HepG2 (cell line): Measurements from ENCODE around the gene TM2D3. TPM values are rescaled to one million over a fixed set of nuclear protein-coding genes. Genes with fewer than 3 reads are reported as not detected.

Experiments used
- AGO1 ChIP-seq: fragments of 200-400 bp; formaldehyde crosslinking; IDR thresholded peaks from 2 replicates; pipeline ENCODE4 v1.6.1; 2017; ENCODE audit warnings: mild to moderate bottlenecking, low read depth, low read length, moderate library complexity; ENCODE audit not compliant: poor library complexity, severe bottlenecking
- ARHGAP35 ChIP-seq: sonication (generic); formaldehyde crosslinking; IDR thresholded peaks from 2 replicates; pipeline ENCODE4 v1.9.0; 2022; ENCODE audit warnings: mild to moderate bottlenecking, inconsistent platforms, moderate library complexity, missing genetic modification reagents, borderline replicate concordance
- ATF7-NPFF ChIP-seq: sonication (generic); formaldehyde crosslinking; IDR thresholded peaks from 2 replicates; pipeline ENCODE4 v1.8.1; 2023; ENCODE audit warnings: mild to moderate bottlenecking, low read depth, missing genetic modification reagents, moderate library complexity
- CBX2 ChIP-seq, 2 experiments: fragments of 200-600 bp in 1 of 2; sonication (generic); formaldehyde crosslinking in 1 of 2; IDR thresholded peaks; 2 replicates each; pipeline versions ENCODE4 v1.7.0 to v1.8.1; 2018 to 2022; ENCODE audit warnings: low read depth in 2 of 2, low read length in 1 of 2, mild to moderate bottlenecking in 1 of 2, missing genetic modification reagents in 1 of 2
- CBX5 ChIP-seq: sonication (generic); formaldehyde crosslinking; IDR thresholded peaks from 2 replicates; pipeline ENCODE4 v1.4.0; 2020; ENCODE audit warnings: missing genetic modification reagents, borderline replicate concordance
- FOXK2 ChIP-seq: fragments of 450-650 bp; IDR thresholded peaks from 2 replicates; pipeline ENCODE4 v1.6.1; 2016
- GZF1 ChIP-seq: sonication (generic); formaldehyde crosslinking; IDR thresholded peaks from 2 replicates; pipeline ENCODE4 v1.5.1; 2020; ENCODE audit warnings: mild to moderate bottlenecking, missing genetic modification reagents
- IKZF5 ChIP-seq: IDR thresholded peaks from 2 replicates; pipeline ENCODE4 v1.6.1; 2018; ENCODE audit warnings: missing genetic modification reagents, mild to moderate bottlenecking, missing compliant biosample characterization
- KDM5A ChIP-seq: fragments of 200-600 bp; sonication (generic); IDR thresholded peaks from 2 replicates; pipeline ENCODE4 v1.7.0; 2018; ENCODE audit warnings: antibody characterized with exemption, mild to moderate bottlenecking, low read length, borderline replicate concordance
- LCORL ChIP-seq, 2 experiments: fragments of 450-650 bp in 1 of 2; sonication (generic) in 1 of 2; formaldehyde crosslinking in 1 of 2; IDR thresholded peaks; 2 replicates each; pipeline versions ENCODE4 v1.5.0 to v1.6.1; 2017 to 2020; ENCODE audit warnings: antibody characterized with exemption in 1 of 2, missing genetic modification reagents in 1 of 2
- MYPOP ChIP-seq: sonication (generic); formaldehyde crosslinking; IDR thresholded peaks from 2 replicates; pipeline ENCODE4 v1.8.1; 2023; ENCODE audit warnings: mild to moderate bottlenecking, moderate library complexity, missing genetic modification reagents
- NBN ChIP-seq: fragments of 450-650 bp; conservative IDR thresholded peaks from 2 replicates; pipeline ENCODE4 v1.6.1; 2017
- NFE2L1 ChIP-seq: sonication (generic); formaldehyde crosslinking; IDR thresholded peaks from 2 replicates; pipeline ENCODE4 v1.4.0; 2020; ENCODE audit warnings: missing genetic modification reagents, mild to moderate bottlenecking, borderline replicate concordance
- NKX3-1 ChIP-seq: sonication (generic); formaldehyde crosslinking; IDR thresholded peaks from 2 replicates; pipeline ENCODE4 v1.5.0; 2020; ENCODE audit warnings: missing genetic modification reagents
- PHB2 ChIP-seq: fragments of 450-650 bp; IDR thresholded peaks from 2 replicates; pipeline ENCODE4 v1.6.1; 2018; ENCODE audit not compliant: partially characterized antibody
- SIX1 ChIP-seq: sonication (generic); formaldehyde crosslinking; IDR thresholded peaks from 2 replicates; pipeline ENCODE4 v1.4.0; 2020; ENCODE audit warnings: missing genetic modification reagents, borderline replicate concordance
- TRAFD1 ChIP-seq: sonication (generic); formaldehyde crosslinking; IDR thresholded peaks from 2 replicates; pipeline ENCODE4 v1.5.1; 2020; ENCODE audit warnings: missing genetic modification reagents, mild to moderate bottlenecking, borderline replicate concordance
- U2AF1 ChIP-seq: fragments of 200-400 bp; formaldehyde crosslinking; optimal IDR thresholded peaks from 2 replicates; pipeline ENCODE3; 2017; ENCODE audit warnings: mild to moderate bottlenecking, low read depth, low read length
- ZFP82 ChIP-seq: sonication (generic); formaldehyde crosslinking; IDR thresholded peaks from 2 replicates; pipeline ENCODE4 v1.5.1; 2020; ENCODE audit warnings: mild to moderate bottlenecking, missing genetic modification reagents, borderline replicate concordance
- ZKSCAN1 ChIP-seq: fragments of 150-350 bp; IDR thresholded peaks from 2 replicates; pipeline ENCODE4 v1.6.1; 2014; ENCODE audit warnings: low read length
- ZMYM2 ChIP-seq: sonication (generic); formaldehyde crosslinking; IDR thresholded peaks from 2 replicates; pipeline ENCODE4 v1.8.0; 2022; ENCODE audit warnings: mild to moderate bottlenecking, missing genetic modification reagents
- ZNF572 ChIP-seq: sonication (generic); formaldehyde crosslinking; IDR thresholded peaks from 2 replicates; pipeline ENCODE4 v1.5.1; 2020; ENCODE audit warnings: mild to moderate bottlenecking, missing genetic modification reagents
- ZNF703 ChIP-seq: sonication (generic); formaldehyde crosslinking; IDR thresholded peaks from 2 replicates; pipeline ENCODE4 v1.5.1; 2020; ENCODE audit warnings: missing genetic modification reagents, mild to moderate bottlenecking, moderate library complexity, borderline replicate concordance
- ZNF746 ChIP-seq: sonication (generic); formaldehyde crosslinking; IDR thresholded peaks from 2 replicates; pipeline ENCODE4 v1.8.0; 2022; ENCODE audit warnings: mild to moderate bottlenecking, missing genetic modification reagents
- polyA plus RNA-seq, 8 experiments: library from polyadenylated mRNA; depleted of rRNA in 3 of 8; stranded (reverse) in 7 of 8; unstranded in 1 of 8; fragments of >200 nt; fragmentation: Illumina TruSeq in 4 of 8; extraction: Trizol in 4 of 8; gene quantifications; 2 replicates each; pipeline versions ENCODE4 v1.2.1 to v1.2.3, GENCODE V29; 2011 to 2016; ENCODE audit warnings: low read depth in 4 of 8, missing spikeins in 1 of 8, mixed read lengths in 1 of 8; ENCODE audit not compliant: insufficient read depth in 1 of 8
- total RNA-seq, 5 experiments: library from RNA; depleted of rRNA; stranded (reverse); fragments of >200 nt; fragmentation: Illumina TruSeq; extraction: Trizol; gene quantifications; 2 replicates each; pipeline ENCODE4 v1.2.3, GENCODE V29; 2016; ENCODE audit warnings: low read depth in 1 of 5

The TM2D3 gene
- total and polyA plus RNA-seq, 2 of the 13 experiments (the other 11 are each of a cell fraction or from before 2014, with no cell fraction given): 31.1 to 72.7 TPM

GRCh38 chr15:101615986-101616848 is 36.0 kb downstream of the TM2D3 start (continued):
- TF ChIP-seq IKZF5 (CRISPR knock-in tag): no peak; the same call in 1 of the 2 replicates
- no peak for TF ChIP-seq KDM5A
- TF ChIP-seq MYPOP (CRISPR knock-in tag): peak; percentile 19; the same call in 1 of the 2 replicates
- TF ChIP-seq ZMYM2: peak; percentile 68
- no peak for TF ChIP-seq CBX2 (IDR thresholded peaks at IDR 0.05; ENCODE audit: low read depth, low read length)
- no peak; the same call in 1 of the 2 replicates for TF ChIP-seq CBX2 (CRISPR knock-in tag; IDR thresholded peaks at IDR 0.05; ENCODE audit: low read depth)
- 0 out of 2 replicates have a peak, but pooled peaks have one; percentile 57 for TF ChIP-seq ZNF572 (CRISPR knock-in tag)
- TF ChIP-seq NKX3-1 (CRISPR knock-in tag): peak; percentile 64; the same call in 1 of the 2 replicates
- no peak for TF ChIP-seq FOXK2
- no peak for TF ChIP-seq NBN
- no peak for TF ChIP-seq U2AF1
- no peak for TF ChIP-seq PHB2
- no peak for TF ChIP-seq ZFP82 (CRISPR knock-in tag)
- TF ChIP-seq AGO1: no peak
- 0 out of 2 replicates have a peak, but pooled peaks have one; percentile 13 for TF ChIP-seq CBX5
- no peak for TF ChIP-seq ZKSCAN1
- TF ChIP-seq NFE2L1 (CRISPR knock-in tag): no peak
- no peak for TF ChIP-seq TRAFD1 (CRISPR knock-in tag)
- peak; percentile 27; the same call in 1 of the 2 replicates for TF ChIP-seq ATF7-NPFF (CRISPR knock-in tag)
- peak; percentile 3; the same call in 1 of the 2 replicates for TF ChIP-seq ARHGAP35 (CRISPR knock-in tag)
- TF ChIP-seq SIX1: no peak
- no peak; the same call in 1 of the 2 replicates for TF ChIP-seq GZF1
- no peak for TF ChIP-seq LCORL (IDR thresholded peaks at IDR 0.05)
- TF ChIP-seq LCORL (CRISPR knock-in tag; IDR thresholded peaks at IDR 0.05): peak; percentile 81
- peak; percentile 46; the same call in 1 of the 2 replicates for TF ChIP-seq ZNF746 (CRISPR knock-in tag)
- TF ChIP-seq ZNF703 (CRISPR knock-in tag): no peak
